Activated T-cell treated with anti-CD3 and anti-CD28 coated beads for 1 hour (primary cell): ENCODE data around the gene ZC3H4.

Experiments used
- DNase-seq: peaks from one replicate; pipeline ENCODE4 v3.0.0-alpha.2; 2020; ENCODE audit warnings: low read depth

Gene ZC3H4

DNA sequence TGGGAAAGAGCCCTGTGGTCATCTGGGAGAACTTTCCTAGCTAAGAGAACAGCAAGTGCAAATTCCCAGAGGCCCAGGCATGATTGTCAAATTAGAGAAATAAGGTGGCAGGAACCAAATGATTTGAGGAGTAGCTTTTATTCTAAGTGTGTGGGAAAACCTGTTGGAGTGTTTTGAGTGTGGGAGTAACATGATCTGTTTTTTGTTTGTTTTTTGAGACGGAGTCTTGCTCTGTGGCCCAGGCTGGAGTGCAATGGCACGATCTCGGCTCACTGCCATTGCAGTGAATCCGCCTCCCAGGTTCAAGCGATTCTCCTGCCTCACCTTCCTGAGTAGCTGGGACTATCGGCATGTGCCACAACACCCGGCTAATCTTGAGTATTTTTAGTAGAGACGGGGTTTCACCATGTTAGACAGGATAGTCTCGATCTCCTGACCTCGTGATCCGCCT is 19.5 kb upstream of the ZC3H4 start:
- no peak for DNase-seq

DNA sequence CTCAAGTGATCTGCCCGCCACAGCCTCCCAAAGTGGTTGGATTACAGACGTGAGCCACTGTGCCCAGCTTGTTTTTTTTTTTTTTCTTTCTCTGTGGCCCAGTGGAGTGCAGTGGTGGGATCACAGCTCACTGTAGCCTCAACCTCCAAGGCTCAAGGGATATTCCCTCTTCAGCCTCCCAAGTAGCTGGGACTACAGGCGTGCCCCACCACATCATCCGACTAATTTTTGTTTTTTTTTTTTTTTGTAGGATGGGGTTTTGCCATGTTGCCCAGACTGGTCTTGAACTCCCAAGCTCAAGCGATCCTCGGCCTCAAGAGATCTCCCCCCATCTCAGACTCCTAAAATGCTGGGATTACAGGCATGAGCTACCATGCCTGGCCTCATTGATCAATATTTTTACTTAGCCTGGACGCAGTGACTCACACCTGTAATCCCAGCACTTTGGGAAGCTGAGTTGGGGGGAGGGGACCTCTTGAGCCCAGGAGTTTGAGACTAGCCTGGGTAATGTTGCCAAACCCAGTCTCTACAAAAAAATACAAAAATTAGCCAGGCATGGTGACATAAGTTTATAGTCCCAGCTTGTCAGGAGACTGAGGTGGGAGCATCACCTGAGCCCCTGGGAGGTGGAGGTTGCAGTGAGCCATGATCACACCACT is 18.7 kb upstream of the ZC3H4 start:
- no peak for DNase-seq

DNA sequence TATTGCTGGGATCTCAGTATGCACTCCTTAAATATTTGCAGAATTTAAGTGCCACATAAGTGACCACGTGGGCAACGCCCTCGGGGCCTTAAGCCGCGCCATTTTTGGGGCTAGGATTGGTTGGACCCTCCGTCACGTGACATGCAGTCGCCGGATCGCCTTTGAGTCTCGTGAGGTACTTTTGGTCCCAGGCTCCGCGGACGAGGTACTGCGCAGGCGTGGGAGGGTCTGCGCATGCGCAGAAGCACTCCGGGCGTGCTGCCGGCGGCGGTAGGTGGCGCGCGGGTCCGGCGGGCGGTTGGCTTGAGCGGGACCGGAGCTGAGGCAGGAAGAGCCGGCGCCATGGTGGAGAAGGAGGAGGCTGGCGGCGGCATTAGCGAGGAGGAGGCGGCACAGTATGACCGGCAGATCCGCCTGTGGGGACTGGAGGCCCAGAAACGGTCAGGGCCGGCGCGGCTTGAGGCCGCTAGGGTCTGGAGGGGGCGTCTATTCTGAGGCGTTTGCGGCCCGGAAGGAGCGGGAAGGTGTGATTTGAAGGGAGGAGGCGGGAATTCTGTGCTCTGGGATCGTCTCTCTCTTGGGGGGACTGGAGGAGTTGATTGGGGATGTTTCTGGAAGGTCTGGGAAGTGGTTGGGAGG is 17.1 kb upstream of the ZC3H4 start, which contains the start of gene SAE1:
Gene SAE1 (plus strand): TSS at position 247 of the 639 bp plus-strand sequence. CDS start 96 bp downstream, at position 343.
- peak; percentile 82 for DNase-seq

DNA sequence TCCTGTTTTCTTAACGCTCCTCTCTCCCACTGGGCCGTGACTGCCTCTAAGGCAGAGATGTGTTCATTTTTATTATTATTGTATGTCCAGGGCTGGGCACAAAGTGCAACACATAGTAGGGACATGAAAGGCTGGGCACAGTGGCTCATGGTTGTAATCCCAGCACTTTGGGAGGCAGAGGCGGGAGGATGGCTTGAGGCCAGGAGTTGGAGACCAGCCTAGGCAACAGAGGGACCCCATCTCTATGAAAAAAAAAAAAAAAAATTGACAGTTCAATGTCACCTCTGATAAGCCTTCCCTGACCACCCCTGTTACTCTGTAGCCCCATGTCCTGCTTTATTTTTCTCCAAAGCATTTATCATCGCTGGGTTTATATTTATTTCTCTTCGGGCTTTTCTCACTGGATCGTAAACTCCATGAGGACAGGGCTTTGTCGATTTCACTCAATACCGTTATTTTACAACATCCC is 16.6 kb upstream of the ZC3H4 start:
- DNase-seq: no peak

DNA sequence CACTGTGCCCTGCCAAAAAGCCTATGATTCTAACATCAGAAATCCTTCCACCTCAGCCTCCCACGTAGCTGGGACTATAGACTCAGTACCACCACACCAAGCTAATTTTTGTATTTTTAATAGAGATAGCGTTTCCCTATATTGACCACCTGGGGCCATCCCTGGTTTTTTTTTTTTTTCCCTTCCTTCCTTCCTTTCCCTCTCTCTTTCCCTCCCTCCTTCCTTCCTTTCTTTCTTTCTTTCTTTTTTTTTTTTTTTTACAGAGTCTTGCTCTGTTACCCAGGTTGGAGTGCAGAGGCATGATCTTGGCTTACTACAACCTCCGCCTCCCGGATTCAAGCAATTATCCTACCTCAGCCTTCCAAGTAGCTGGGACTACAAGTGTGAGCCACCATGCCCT is 16.0 kb upstream of the ZC3H4 start:
- DNase-seq: no peak

DNA sequence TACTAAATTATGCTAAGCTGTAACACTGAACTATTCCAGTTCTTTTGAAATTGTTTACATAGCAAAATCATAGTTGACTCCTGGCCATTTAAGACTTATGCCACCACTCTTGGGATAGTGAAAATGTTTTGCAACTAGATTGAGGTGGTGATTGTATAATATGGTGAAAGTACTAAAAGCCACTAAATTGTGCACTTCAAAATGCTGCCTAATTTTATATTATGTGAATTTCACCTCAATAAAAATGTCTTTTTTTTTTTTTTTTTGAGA is 12.0 kb upstream of the ZC3H4 start:
- no peak for DNase-seq

DNA sequence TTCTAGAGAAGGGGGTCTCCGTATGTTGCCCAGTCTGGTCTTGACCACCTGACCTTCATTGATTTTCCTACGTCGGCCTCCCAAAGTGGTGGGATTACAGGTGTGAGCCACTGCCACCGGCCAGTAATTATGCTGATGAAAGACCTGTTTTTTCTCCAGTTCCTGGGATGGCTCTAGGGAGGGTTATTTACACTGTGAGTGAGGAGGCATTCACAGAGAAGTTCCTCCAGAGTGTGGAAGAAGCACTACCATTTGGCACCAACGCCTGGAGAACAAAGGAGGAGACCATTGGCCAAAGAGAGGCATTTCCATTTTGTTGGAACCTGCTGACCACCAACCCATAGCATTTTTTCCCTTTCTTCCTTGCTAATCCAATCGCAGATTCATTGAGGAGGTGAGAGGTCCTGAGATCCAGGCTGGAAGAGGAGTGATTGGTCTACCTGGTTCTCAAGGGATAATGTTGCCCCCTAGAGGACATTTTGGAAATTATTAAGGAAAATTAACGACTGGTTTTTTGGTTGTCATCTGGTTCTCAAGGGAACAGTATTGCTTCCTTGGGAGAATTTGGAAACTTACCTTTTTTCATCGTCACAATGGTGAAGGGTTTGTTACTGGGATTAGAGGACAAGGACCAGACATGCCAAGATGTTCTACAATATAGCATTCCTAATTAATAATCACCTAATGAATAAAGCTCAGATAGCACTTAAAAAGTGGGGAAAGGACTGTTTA is 11.5 kb upstream of the ZC3H4 start:
- no peak for DNase-seq

DNA sequence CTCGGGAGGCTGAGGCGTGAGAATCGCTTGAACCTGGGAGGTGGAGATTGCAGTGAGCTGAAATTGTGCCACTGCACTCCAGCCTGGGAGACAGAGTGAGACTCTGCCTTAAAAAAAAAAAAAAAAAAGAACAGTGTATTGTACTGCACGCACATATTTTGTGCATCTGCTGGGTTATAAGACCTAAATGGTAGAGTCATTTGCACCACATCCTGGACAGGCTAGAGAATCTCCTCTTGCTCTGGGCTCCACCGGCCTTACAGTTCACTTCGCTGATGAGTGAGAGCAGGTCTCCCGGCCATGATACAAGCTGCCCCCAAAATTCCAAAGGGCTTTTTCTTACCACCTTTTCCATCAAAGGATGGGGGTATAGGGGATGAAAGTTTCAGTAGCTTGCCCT is 9.8 kb upstream of the ZC3H4 start:
- DNase-seq: no peak

DNA sequence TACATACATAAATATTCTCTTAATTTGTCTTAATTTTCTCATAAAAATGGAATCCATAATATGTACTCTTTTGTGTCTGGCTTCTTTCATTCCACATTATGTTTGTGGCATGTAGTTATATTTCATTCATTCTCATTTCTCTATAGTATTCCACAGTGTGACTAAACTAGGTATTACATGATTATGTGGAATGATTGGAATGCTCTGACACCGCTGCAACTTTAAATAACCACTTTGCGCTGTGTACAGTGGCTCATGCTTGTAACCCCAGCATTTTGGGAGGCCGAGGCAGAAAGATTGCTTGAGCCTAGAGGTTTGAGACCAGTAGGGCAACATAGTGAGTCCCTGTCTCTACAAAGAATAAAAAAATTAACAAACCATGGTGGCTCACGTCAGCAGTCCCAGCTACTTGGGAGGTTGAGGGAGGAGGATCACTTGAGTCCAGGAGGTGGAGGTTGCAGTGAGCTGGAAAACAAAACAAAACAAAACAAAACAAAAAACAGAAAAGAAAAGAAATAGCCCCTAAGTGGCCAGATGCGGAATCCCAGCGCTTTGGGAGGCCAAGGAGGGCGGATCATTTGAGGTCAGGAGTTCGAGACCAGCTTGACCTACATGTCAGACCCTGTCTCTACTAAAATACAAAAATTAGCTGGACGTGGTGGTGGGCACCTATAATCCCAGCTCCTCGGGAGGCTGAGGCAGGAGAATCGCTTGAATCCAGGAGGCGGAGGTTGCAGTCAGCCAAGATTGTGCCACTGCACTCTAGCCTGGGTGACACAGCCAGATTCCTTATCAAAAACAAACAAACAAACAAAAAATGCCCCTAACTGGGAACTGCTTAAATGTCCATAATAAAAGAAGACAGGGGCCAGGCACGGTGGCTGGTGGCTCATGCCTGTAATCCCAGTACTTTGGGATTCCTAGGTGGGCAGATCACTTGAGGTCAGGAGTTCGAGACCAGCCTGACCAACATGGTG is 9.1 kb upstream of the ZC3H4 start:
- no peak for DNase-seq

DNA sequence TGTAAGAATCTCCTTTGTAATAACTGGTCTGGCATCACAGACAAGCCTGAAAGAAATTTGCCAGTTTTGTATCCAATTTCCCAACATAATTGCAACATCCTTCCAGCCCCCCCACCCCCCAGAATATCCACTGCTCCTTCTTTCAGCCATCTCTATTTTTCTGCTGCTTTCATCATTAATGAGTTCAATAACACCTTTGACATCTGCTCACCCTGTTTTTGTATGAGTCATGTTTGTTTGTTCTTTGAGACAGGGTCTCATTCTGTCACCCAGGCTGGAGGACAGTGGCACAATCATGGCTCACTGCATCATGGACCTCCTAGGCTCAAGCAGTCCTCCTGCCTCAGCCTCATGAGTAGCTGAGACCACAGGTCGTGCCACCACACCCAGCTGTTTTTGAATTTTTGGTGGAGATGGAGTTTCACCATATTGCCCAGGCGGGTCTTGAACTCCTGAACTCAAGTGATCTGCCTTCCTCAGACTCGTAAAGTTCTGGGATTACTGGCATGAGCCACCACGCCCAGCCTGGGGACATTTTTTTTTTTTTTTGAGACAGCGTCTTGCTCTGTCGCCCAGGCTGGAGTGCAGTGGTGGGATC is 7.0 kb upstream of the ZC3H4 start:
- no peak for DNase-seq

DNA sequence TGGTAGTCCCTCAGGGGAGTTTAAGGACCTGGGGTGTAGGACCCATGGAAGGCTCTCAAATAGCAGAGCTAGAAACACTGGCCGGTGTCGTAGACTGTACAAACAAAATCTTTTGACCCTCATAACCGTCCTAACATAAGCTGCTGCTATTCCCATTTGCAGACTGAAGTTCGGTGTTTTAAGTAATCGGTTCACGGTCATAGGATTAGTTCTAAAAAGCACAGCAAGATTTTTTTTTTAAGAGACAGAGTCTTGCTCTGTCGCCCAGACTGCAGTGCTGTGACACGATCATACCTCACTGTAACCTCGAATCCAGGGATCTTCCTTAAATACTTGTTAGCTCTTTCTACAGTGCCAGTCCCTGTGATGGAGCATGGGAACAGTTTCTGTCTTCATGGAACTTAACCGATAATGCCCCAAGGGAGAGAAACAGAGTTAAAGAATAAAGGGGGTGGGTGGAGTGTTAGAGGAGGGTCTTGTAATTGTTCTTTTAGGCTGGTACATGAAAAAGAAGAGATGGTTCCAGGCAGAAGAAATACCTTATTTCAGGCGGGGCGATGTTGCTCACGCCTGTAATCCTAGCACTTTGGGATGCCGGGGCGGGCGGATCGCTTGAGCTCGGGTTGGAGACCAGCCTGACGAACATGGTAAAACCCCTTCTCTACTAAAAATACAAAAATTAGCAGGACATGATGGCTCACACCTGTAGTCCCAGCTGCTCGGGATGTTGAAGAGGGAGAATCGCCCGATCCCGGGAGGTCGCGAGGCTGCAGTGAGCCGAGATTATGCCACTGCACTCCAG is 475 bp upstream of the ZC3H4 start:
- no peak for DNase-seq

DNA sequence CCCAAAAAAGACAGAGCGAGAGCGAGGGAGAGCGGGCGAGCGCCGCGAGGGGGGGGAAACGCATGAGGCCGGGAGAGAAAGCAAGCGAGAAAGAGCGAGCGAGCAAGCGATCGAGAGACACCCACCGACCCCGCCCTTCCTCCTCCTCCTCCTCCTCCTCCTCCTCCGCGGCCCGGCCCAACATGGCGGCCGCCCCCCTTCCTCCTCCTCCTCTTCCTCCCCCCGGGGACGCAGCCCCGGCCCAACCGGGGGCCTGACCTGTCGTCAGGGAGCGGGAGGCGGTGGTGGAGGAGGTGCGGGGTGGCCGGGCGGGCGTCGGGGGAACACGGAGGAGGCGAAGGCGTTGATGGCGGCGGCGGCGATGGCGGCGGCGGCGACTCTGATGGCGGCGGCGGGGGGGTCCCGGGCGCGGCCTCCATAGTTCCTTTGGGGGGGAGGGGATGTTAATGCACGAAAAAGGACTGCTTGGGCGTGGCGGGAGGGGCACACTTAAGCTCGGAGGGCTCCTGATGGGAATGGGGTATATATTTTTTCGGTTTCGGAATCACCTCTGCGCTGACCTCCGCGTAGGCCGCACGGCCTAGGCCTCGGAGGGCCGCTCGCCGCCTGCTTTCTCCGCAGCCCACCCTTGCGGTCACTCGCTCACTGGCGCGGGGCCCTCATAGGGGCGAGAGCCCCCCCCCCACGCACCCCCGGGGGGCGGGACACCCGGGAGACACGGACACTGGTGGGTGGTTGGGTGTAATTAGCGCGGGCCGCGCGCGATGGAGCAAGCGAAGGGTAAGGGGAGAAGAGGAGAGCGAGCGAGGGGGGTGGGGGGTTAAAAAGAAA is 1.2 kb downstream of the ZC3H4 start:
- peak; percentile 81 for DNase-seq

DNA sequence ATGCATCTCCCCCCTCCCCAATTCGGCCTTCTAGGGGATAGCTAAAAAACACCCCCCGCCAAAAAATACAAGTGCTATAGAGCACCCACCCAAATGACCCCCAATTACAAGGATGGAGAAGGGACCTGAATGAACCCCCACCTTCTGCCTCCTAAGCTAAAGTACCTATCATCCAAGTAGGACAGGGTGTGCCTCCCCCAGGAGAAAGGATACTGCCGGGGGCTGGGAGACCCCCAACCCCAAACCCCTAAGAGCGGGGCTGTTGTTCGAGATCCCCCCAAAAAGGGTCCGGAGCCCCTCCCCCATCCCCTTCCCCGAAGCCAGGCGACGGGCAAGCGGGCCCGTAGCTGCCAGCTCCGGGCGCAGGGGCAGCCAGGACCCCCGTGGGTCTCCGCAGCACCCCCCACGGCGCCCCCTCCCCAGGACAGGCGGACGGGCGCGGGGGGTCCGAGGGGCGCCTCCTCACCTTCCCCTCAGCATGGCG is 1.9 kb downstream of the ZC3H4 start:
- no peak for DNase-seq

DNA sequence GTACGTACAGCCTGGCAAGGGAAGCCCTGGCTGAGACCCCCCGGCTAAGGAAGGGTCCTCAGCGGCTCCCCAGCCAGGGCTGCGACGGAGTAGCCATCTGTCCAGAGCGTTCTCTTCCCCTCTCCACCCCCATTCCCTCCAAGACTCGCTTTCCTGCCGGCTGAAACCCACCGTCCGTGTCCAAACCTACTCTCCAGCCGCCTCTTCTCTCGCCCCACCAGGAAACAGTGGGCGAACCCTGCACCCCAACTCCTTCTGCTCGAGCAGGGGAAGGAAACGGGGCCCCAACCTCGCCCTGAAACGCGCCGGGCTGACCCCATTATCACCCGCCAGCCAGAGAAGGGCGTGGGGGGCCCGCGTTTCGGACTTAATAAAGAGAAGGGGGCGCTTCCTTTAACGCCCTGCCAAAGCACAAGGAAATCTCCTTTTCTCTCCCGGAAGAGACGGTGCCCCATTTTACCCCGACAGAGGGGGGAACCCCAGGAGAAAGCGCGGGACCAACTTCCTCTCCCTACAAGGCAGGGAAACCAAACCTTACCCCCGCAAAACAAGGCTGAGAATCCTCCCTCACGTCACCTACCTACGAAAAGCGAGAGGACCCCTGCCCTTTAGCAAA is 2.5 kb downstream of the ZC3H4 start:
- peak; percentile 26 for DNase-seq

DNA sequence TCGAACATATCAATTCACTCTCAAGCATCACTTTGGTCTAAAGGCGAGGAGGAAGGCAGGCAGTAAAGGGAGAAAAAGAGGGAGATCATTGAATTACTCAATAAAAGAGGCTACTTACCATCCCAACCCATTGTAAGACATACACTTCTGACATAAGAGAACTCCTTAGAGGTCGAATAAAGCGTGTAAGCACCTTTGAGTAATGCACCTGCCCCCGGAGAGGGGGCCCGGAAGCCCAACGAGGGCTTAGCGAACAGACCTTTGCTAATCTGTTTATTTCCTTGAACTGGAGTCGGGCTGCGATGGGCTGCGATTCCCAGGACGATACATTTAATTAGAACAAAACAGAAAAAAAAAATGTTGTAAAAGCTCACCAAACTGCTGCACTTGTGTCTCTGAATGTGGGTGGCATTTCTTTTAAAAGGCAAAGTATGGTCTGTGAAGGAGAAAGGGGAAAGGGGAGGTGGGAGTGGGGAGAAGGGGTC is 3.0 kb downstream of the ZC3H4 start:
- peak; percentile 41 for DNase-seq

DNA sequence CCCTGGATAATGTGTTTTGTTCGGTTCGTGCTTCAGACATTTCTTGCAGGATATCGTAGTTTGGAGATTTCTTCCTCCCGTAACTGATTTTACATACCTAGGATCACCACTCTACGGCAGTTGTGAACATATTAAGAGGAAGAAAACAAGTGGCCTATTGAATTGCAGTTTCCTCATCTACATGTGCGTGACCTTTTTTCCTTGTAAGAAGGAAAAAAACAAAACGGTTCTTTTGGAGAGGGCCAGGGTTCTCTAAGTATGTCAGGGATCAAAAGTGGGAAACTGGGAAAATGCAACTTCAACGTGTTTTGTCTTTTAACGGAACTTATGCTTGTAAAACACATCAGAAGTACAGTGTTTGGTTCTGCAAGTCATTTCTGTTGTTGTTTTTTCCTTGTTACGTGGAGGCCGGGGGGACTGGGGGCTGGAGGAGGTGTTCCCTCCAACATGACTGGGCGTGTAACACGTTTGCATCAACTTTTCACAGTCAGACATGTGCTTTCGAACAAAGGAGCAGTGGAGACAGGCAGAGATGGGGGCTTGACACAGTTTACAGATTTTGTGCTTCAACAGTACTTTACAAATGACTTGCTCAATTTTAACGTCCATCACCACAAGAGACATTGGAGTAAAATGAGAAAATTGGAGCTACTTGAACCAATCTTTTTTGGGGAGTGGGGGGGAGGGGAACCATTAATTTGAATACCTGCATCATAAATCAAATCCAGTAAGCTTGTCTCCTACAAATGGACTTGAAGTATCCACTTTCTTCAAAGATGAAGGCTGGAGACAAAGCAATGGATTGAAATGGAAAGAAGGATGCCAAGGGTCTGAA is 3.8 kb downstream of the ZC3H4 start:
- no peak for DNase-seq

DNA sequence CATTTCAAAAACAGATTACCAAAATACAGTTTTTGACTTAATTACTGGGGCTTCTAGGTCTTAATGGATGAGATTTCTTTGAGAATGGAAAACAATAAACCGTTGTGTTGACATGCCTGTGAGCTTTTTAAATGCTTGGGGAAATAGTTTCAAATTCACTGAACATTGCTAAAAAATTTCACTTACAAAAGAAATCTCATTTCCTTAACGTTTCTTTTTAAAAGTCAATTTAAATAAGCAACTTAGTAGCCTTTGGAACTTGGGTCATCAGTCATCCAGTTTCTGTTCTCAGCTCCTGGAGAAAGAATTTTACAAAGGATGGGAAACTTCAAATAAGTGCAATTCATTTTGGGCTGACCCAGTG is 4.4 kb downstream of the ZC3H4 start:
- no peak for DNase-seq
